Liver (tissue), 9 donors: ENCODE data around the gene PLEKHN1. TPM values are rescaled to one million over a fixed set of nuclear protein-coding genes. Genes with fewer than 3 reads are reported as not detected.
A peak's percentile ranks its signal among the peaks of the same experiment; 100 is the strongest.
"Not testable (repeated sequence)": the region's sequence is repeated elsewhere in the genome, so short reads cannot be mapped to it uniquely, and the experiment has no call there.

Experiments used
- DNase-seq: peaks from one replicate; pipeline ENCODE4 v3.0.0-alpha.2; 2017; ENCODE audit warnings: low spot score
- H3K27ac ChIP-seq, 2 donors: one replicate each; pipeline ENCODE4 v1.7.0; 2013; ENCODE audit warnings: inconsistent platforms in 2 of 2, low read length in 2 of 2, control low read depth in 1 of 2, low read depth in 1 of 2, mild to moderate bottlenecking in 1 of 2
- H3K27me3 ChIP-seq, 4 donors: one replicate each; pipeline versions ENCODE4 v1.6.1 to v1.7.0; 2013; ENCODE audit warnings: low read length in 3 of 4, inconsistent platforms in 1 of 4, mild to moderate bottlenecking in 1 of 4, moderate library complexity in 1 of 4; ENCODE audit not compliant: control insufficient read depth in 4 of 4, insufficient read depth in 4 of 4
- H3K36me3 ChIP-seq, 4 donors: one replicate each; pipeline versions ENCODE4 v1.6.1 to v1.7.0; 2013; ENCODE audit warnings: low read length in 3 of 4, mild to moderate bottlenecking in 3 of 4, low read depth in 1 of 4, moderate library complexity in 1 of 4; ENCODE audit not compliant: control insufficient read depth in 4 of 4, insufficient read depth in 3 of 4
- H3K4me1 ChIP-seq, 4 donors: one replicate each; pipeline versions ENCODE4 v1.6.1 to v1.7.0; 2013; ENCODE audit warnings: low read length in 3 of 4, mild to moderate bottlenecking in 3 of 4, moderate library complexity in 1 of 4; ENCODE audit not compliant: control insufficient read depth in 4 of 4, insufficient read depth in 4 of 4
- H3K4me3 ChIP-seq, 3 donors: one replicate each; pipeline versions ENCODE4 v1.6.1 to v1.7.0; 2013; ENCODE audit warnings: low read length in 3 of 3, control low read depth in 1 of 3, low read depth in 1 of 3, mild to moderate bottlenecking in 1 of 3
- H3K9ac ChIP-seq, 2 donors: one replicate each; pipeline ENCODE4 v1.7.0; 2013; ENCODE audit warnings: low read length in 2 of 2, mild to moderate bottlenecking in 2 of 2, moderate library complexity in 2 of 2, control low read depth in 1 of 2, low read depth in 1 of 2
- H3K9me3 ChIP-seq, 4 donors: one replicate each; pipeline versions ENCODE4 v1.6.1 to v1.7.0; 2013; ENCODE audit warnings: low read length in 3 of 4; ENCODE audit not compliant: control insufficient read depth in 4 of 4
- CTCF ChIP-seq: fragments of 150-350 bp; IDR thresholded peaks from 2 replicates; pipeline ENCODE4 v1.5.1; 2017; ENCODE audit warnings: improper control_type of control experiment, low read depth, low read length; ENCODE audit not compliant: missing input control
- FOXA1 ChIP-seq: IDR thresholded peaks from 2 replicates; pipeline ENCODE4 v1.6.1; 2016; ENCODE audit warnings: antibody characterized with exemption
- FOXA2 ChIP-seq: IDR thresholded peaks from 2 replicates; pipeline ENCODE4 v1.6.1; 2016; ENCODE audit warnings: antibody characterized with exemption
- GABPA ChIP-seq, 2 donors: IDR thresholded peaks in 1 of 2; conservative IDR thresholded peaks in 1 of 2; 2 replicates each; pipeline ENCODE4 v1.6.1; 2016; ENCODE audit warnings: antibody characterized with exemption in 2 of 2, mild to moderate bottlenecking in 1 of 2, moderate library complexity in 1 of 2
- HNF4A ChIP-seq, 2 donors: conservative IDR thresholded peaks; 2 replicates each; pipeline ENCODE4 v1.6.1; 2016; ENCODE audit warnings: antibody characterized with exemption in 2 of 2, mild to moderate bottlenecking in 2 of 2
- RAD21 ChIP-seq, 2 donors: IDR thresholded peaks; 2 replicates each; pipeline ENCODE4 v1.6.1; 2016; ENCODE audit warnings: antibody characterized with exemption in 2 of 2, mild to moderate bottlenecking in 2 of 2
- REST ChIP-seq: IDR thresholded peaks from 2 replicates; pipeline ENCODE4 v1.6.1; 2016; ENCODE audit warnings: antibody characterized with exemption, mild to moderate bottlenecking
- WGBS: extraction: QIAGEN DNeasy Blood & Tissue Kit; methylation state at CpG from one replicate; pipeline ENCODE4 v1.1.7; 2013; 5-methylcytosine and 5-hydroxymethylcytosine counted together
- polyA plus RNA-seq, 2 donors: library from polyadenylated mRNA; stranded (reverse) in 1 of 2; unstranded in 1 of 2; fragments of 200-250 nt in 1 of 2; fragments of >200 nt in 1 of 2; fragmentation: Nextera tagmentation in 1 of 2; extraction: Ambion mirVana in 1 of 2; gene quantifications; one replicate each; pipeline versions ENCODE4 v1.2.1 to v1.2.3, GENCODE V29; 2013 to 2015
- total RNA-seq, 2 donors: library from RNA; depleted of rRNA; stranded (reverse); fragments of >200 nt; gene quantifications; one replicate each; pipeline ENCODE4 v1.2.3, GENCODE V29; 2014
- donor health status: healthy.
- donor health status: healthy.
- donor health status: healthy.
- donor health status: healthy.
- donor health status: healthy.

Gene PLEKHN1
- total and polyA plus RNA-seq, 4 donors, result 0.17 to 0.18 TPM; not detected in 2

- Histone ChIP-seq H3K9me3 (no peaks in the 10 kb centered on the region), H3K4me1 (peaks cover 0 to 6% (median under 1%) of the 10 kb centered on the region in 4 donors), H3K4me3 (no peak overlapping the region), H3K36me3 (no peaks in the 10 kb centered on the region), H3K27ac (no peak overlapping the region), H3K9ac (no peak overlapping the region), H3K27me3 (peaks cover 0 to 24% (median 1%) of the 10 kb centered on the region in 4 donors)
- DNase-seq, result no peak
- TF ChIP-seq FOXA2 (no peak), HNF4A (conservative IDR thresholded peaks at IDR 0.05) (no peak), REST (no peak), GABPA (IDR thresholded peaks at IDR 0.05 in 1 of 2, conservative IDR thresholded peaks at IDR 0.05 in 1 of 2) (no peak), FOXA1 (no peak)
- WGBS, result 69% methylated on average over 9 of the region's 9 CpGs
Observed at GRCh38 chr1:975365-975764, 9.1 kb downstream of the PLEKHN1 start.

GRCh38 chr1:975896-976683 lies 9.8 kb downstream of the PLEKHN1 start:
- Histone ChIP-seq H3K27me3 (peaks cover 0 to 19% (median 1%) of the 10 kb centered on the region in 4 donors), H3K27ac (no peak overlapping the region), H3K4me1 (peaks cover 0 to 6% (median under 1%) of the 10 kb centered on the region in 4 donors), H3K9me3 (no peaks in the 10 kb centered on the region), H3K4me3 (no peak overlapping the region), H3K9ac (no peak overlapping the region), H3K36me3 (no peaks in the 10 kb centered on the region)
- TF ChIP-seq RAD21 (IDR thresholded peaks at IDR 0.05) (peak in 1 of 2 donors; percentile 70), CTCF (peak; percentile 23), HNF4A (conservative IDR thresholded peaks at IDR 0.05) (no peak)
- 16% methylated on average over 40 of the region's 40 CpGs for WGBS
- no peak for DNase-seq

- H3K36me3 ChIP-seq, DNase-seq, H3K4me3 ChIP-seq, H3K9ac ChIP-seq, H3K27ac ChIP-seq, H3K9me3 ChIP-seq, H3K4me1 ChIP-seq: not testable (repeated sequence)
- H3K27me3 ChIP-seq, result peaks cover 0 to 15% (median 1%) of the 10 kb centered on the region in 4 donors
- WGBS, result 63% methylated on average over 15 of the region's 39 CpGs
Observed at GRCh38 chr1:976791-977190, 10.5 kb downstream of the PLEKHN1 start.
